ENCODE data around the gene GALNT1.

DNA sequence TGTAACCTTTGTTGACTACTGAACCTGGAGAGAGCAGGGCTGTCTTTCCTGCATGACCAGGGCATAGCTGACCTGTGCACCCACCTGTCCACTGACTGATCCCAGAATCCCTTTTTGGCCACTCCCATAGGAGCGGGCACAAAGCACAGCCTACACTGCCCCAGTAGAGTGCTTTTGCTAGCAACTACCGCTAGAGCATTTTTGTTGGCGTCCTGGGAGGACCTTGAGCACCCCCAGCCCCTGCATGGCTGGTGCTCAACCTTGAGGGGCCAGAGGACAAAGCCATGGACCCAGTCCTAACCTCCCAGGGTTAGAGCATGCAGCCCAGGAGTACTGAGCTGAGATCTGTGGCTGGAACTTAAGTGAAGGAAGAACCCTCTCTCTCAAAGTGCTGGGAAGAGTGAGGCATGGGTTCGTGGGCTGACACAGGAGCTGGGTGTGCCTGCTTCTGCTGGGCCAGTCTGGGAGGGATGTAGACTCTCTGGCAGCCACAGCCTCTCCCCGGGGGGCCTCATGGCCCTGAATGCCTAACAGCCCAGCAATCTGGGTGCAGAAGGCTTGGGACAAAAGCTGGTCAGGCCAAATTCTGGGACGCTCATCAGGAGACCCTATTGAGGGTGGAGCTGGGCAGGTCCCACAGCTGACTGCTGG, 140.0 kb downstream of the GALNT1 start:
- TF ChIP-seq BHLHE40 (IDR thresholded peaks at IDR 0.05; ENCODE audit: low read length) (no peak), CC2D1A (IDR thresholded peaks at IDR 0.05) (no peak), HCFC1 (IDR thresholded peaks at IDR 0.05; ENCODE audit: low read depth, low read length) (no peak), RERE (CRISPR knock-in tag; IDR thresholded peaks at IDR 0.05; ENCODE audit: borderline replicate concordance) (no peak), CHD4 (IDR thresholded peaks at IDR 0.05; ENCODE audit: insufficient read depth, insufficient replicate concordance, low read depth, low read length, poor library complexity, severe bottlenecking) (no peak), ETV6 (IDR thresholded peaks at IDR 0.05; ENCODE audit: borderline replicate concordance in 1 of 2, low read depth in 2 of 2, low read length in 1 of 2) (no peak), ETV6 (CRISPR knock-in tag; IDR thresholded peaks at IDR 0.05; ENCODE audit: borderline replicate concordance) (no peak), ESRRA (IDR thresholded peaks at IDR 0.05; ENCODE audit: borderline replicate concordance, low read depth) (no peak), ZNF324 (CRISPR knock-in tag; IDR thresholded peaks at IDR 0.05) (no peak), NRF1 (conservative IDR thresholded peaks at IDR 0.05 in 1 of 2, IDR thresholded peaks at IDR 0.05 in 1 of 2) (no peak), CTCF (IDR thresholded peaks at IDR 0.05 in 2 of 3, conservative IDR thresholded peaks at IDR 0.05 in 1 of 3; ENCODE audit: insufficient read depth in 2 of 3, low read depth in 1 of 3, low read length in 3 of 3) (no peak)

All from K562 (cell line).